ENCODE results near the gene SEC23B.

DNA sequence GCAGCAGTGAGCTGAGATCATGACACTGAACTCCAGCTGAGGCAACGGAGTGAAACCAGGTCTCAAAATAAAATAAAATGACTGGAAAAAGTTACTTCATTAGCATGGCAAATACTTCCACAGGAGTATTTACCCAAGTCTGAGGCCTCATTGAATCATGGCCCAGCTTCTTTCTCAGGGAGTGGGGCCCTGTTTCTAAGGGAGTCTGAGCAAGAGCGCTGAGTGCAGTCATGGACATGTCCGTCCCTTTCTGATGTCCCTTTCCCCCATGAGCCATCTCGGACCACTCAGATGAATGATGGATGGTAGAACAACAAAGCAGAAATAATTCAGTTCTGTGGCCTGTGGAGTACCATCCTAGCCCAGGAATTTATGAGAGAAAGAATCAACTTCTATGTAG, 72.3 kb downstream of the SEC23B start:
- no peak for TF ChIP-seq CTCF (IDR thresholded peaks at IDR 0.05)
- no peak for TF ChIP-seq POLR2AphosphoS5 (IDR thresholded peaks at IDR 0.05)
- TF ChIP-seq POLR2A (IDR thresholded peaks at IDR 0.05) = no peak
